HG02759 (cell line): Measurements from ENCODE around the gene MYO7B.

Source experiments
- ATAC-seq: cut with Tn5 transposase; IDR thresholded peaks from one replicate; pipeline ENCODE4 v1.9.1; 2021; ENCODE audit warnings: mild to moderate bottlenecking, moderate library complexity; ENCODE audit not compliant: unreplicated experiment

Gene MYO7B

DNA sequence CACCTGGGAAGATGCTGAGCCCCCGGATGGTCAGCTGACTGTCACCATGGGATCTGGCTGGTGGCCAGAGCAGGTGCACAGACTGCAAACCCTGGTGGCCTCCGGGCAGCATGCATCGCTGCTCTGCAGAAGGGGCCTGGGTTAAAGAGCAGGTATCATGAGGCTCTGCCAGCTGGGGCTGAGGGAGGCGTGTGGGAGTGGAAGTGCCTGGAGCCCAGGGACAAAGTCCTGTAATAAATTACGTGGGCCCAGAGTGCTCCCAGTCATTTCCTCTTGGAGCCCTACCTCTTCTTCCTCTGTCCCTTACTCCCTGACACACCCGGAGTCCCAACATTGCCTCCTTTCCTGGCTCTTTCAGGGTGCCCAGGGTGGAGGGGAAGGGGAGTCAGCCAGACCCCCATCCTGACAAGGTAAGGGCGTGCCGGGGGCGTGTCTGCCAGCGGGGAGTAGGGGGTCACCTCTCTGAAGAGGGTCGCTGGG, at the start of gene MYO7B:
TSS of gene MYO7B (plus strand) at position 262 of the 480 bp plus-strand sequence. CDS start 24,040 bp downstream, outside the sequence.
- ATAC-seq, result no peak

DNA sequence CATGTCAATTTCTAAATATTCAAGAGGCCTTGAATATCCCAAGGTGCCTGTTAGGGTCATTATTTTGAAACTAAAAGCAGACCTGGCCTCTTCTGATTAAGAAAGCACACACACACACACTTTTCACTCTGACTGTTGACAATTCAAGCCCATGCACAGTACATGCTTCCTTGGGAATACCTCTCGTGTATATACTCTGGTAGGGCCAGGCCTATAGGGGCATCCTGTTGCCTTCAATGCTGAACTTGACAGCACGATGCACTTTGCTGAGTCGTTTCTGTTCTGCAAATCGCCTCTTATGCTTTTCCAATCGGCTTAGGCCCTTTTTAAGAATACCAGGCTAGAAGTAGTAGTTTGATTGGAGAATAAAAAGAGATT, 49.8 kb upstream of the MYO7B start:
- ATAC-seq, result no peak

DNA sequence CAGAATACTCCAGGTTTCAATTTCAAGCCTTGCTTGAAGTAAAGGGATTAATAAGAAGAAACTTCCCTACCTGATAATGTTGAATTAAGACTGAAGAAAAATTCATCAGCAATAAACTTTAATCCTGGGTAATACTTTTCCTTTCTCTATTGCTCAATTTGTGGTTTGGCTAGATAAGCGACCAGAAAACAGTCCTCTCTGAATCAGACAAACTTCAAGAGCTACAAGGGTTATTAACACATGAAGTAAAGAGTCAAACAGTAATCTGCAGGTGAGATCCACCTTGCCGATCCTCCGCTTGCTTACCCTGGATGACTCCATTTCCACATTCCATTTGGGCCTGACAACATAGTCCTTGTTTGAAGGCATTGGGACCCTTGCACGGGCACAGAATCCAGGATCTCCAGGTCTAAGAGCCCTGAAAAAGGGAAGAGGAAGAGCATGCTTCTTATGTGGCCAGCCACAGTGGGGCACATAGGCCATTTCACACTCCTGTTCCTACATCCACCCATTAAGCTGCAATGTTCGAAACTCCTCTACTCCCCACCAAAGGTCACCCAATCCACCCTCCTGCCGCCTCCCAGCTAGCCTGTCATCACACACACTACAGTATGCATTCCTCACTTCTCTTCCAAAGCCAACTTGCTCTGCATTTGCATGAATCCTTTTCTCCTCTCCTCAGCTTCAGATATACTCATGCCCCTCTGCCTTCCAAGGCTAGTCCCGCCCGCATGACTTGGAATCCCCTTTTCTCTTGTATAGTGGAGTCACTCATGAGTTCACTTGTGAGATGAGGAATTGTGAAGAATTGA, 49.0 kb upstream of the MYO7B start:
- no peak for ATAC-seq

DNA sequence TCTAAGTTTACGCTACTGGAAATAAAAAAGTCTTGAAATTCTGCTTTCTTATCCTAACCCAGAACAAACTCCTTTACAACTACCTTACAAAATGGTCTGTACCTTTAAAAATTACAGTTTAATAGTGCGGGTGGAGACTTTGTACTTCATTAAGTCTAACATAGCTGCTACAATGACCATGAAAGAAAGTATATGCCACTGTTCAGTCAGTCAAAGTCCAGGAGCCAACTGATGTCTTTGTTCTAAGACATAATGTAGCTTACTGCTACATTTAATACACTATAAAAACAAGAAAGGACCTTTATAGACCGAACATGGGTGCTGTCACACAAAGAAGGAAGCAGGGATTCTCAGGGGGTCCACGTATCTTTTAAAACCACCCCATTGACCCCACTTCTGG, 45.2 kb upstream of the MYO7B start:
- ATAC-seq, result no peak

DNA sequence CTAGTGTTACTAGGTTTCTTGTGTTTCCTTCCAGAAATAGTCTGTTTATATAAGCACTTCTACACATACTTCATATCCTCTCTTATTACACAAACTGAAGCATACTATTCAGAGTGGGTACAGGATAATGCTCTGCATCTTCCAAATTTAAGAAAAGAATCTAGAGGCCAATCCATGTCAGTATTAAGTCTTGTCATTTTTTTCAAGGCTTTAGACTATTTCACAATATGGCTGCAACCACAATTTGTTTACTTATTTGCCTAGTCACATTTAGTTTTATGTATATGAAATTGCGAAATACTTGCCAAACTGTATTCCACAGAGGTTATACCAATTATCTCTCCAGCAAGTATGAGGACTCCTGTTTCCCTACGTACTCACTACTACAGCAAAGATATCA, 37.1 kb upstream of the MYO7B start:
- ATAC-seq, result no peak

DNA sequence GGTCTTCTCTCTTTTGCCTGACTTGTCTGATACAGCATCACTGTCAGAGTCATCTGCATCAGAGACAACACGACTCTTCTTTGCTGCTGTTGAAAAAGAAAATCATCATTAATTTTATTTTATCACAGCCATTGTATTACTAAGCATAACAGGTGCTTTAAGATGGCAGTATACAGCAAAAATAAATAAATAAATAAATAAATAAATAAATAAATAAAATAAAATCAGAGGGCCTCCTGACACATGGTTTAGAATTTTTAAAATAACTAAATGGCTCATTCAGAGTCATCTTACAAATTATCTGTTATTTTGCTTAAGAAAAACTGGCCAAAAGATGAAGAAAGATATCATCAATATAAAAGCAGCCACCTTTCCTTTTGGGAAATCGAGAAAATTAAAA, 32.0 kb upstream of the MYO7B start:
- no peak for ATAC-seq

DNA sequence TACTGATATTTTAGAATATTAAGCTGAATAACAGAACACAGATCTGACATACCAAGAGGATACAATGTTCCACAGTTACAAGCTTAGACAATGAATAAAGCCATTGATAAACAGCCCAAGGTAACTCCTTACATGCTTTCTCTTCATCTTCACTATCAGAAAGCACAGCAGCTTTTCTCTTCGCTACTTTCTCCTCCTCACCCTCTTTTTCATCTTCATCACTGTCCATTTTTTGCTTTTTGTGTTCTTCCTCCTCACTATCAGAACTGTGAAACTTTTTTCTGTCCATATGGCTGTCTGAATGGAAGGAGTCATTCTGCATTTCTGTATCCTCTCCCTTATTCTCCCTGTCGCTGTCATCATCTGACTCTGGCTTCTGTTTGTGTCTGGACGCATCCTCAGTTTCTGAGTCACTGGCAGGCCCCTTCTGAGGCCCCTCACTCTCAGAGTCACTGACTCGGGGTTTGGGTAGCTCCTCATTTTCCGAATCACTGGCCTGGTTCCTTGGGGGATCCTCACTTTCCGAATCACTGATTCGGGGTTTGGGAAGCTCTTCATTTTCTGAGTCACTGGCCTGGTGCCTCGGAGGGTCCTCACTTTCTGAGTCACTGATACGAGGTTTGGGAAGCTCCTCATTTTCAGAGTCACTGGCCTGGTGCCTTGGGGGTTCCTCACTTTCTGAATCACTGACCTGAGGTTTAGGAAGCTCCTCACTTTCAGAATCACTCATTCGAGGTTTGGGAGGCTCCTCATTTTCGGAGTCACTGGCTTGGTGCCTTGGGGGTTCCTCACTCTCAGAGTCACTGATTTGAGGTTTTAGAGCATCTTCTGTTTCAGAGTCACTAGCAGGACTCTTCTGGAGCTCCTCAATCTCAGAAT, 30.7 kb upstream of the MYO7B start:
- ATAC-seq, result no peak

DNA sequence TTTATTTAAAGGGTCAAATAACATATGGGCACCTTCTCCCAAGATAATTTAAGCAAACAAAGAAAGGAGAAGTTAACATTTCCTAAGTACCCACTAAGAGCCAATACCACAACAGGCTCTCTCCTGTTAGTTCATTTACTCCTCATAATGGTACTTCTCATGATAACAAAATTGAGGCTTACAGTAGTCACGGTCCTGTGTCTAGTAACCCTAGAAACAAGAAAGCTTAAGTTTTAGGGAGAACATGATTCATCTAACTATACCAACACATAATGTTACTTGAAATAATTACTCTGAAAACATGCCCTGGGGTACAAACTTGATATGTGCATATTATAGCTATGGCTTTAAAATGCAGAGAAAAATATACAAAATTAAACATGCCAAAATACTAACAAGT, 29.0 kb upstream of the MYO7B start:
- no peak for ATAC-seq

DNA sequence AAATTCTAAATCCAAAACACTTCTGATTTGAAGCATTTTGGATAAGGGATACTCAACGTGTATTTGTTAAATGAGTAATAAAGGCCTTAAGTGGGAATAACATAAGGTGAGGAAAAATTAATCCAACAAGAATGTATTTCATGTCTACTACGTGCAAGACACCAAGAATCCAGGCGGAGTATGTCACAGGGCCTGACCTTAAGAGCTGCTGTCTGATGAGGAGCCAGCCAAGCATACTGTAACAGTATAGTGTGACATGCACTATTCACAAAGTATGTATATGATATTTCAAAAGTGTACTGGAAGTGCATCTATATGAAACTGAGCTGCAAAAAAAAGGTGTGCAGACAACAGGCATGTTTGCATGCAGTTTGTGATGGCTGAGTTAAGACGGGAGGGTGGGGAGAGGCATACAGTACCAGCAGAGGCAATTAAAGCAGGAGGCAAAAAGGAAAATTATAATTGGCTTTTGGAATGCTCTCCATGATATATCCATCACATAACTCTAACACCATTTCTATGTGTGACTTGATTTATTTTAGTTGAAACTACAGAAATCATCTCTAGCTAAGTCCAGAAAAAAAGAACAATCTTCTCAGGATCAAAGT, 27.4 kb upstream of the MYO7B start:
- no peak for ATAC-seq

DNA sequence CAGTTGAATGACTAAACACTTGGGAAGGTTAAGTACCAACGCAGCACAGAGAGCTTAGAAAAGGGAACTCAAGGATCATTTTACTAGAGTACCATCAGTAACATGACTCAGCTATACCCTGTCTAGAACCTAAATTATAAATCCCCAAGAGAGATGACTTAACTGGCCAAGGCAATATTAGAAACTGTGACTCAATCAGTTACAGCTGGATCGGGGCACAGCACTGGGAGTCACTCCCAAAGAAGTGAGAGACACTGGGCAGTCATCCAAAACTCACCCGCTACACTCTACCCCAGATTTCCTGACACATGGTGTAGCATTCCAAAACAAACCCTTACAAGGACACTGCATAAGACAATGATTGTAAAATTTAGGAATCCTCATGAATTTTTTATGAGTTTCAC, 26.9 kb upstream of the MYO7B start:
- no peak for ATAC-seq

DNA sequence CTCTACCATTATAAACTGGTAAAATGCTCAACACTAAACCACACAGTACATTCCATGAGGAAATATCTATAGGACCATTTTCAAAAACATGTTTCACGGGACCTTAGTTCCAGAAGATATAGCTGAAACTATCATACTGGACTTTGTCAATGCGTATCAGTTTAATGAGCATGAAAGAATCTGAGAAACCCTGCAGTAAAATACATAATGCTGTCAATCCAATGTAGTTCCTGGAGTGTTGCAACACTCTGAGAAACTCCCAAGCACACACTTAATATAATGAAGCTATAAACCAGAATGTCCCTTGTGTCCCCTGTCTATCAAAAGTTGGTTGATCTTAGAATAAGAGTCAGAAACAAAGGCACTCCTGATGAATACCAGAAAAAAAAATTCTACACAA, 25.4 kb upstream of the MYO7B start:
- no peak for ATAC-seq

DNA sequence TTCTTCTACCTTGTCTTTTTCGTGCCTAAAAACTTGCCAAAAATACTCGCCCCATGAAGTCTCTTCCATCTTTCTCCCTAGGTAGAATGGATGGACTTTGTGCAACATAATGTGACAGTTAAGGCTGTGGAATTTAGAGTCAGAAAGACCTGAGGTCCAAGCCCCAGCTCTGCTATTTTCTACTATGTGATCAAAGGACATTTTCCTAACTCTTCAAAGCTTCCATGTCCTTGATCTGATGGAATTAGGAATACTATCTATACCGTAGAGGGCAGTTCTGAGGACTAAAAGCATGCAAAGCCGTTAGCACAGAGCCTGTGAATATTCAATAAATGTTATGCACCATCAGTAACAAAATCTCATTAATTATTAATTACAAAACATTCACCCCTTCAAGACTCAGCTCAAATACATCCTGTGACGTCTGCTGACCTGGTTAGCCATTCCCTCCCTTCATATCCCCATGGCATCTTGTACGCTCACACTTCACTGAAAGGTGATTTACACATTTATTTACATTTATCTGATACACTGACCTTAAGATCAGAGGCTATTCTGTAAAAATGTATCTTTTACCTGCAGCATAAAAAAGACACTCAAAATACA, 24.3 kb upstream of the MYO7B start:
- ATAC-seq, result no peak

DNA sequence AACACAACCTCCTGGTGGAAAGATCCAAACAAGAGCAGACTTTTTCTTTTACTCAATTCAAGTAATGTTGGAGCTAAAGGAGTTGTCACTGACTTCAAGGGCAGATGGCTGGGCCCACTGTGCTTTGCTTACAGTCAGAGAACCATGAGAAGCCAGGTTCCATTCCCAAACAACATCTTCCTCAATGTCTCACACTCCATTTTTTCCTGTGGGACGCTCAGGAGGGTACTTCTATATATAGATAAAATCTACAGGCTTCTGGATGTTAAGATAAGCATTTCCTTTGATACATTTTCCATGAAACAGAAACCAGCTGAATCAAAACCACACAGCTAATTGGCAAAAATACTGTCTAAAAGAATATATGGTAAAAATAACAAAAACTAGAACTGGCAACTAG, 23.6 kb upstream of the MYO7B start:
- ATAC-seq, result no peak

DNA sequence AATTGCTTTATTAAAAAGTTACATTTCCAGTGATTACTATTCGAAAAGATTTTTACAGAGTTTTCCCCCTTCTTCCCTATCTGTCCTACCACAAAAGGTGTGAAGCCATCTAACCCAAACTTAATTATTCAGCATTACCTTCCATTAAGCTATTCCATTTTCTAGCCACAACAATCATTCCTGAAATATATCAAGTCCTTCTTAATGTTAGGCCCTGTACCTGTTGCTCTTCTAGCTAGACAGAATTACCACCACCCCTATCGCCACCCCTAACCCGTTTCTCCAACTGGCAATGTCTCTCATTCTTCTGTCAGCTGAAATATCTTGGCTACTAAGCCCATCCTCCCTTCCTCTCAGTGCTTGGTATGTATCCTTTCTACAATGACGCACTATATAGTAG, 23.1 kb upstream of the MYO7B start:
- no peak for ATAC-seq

DNA sequence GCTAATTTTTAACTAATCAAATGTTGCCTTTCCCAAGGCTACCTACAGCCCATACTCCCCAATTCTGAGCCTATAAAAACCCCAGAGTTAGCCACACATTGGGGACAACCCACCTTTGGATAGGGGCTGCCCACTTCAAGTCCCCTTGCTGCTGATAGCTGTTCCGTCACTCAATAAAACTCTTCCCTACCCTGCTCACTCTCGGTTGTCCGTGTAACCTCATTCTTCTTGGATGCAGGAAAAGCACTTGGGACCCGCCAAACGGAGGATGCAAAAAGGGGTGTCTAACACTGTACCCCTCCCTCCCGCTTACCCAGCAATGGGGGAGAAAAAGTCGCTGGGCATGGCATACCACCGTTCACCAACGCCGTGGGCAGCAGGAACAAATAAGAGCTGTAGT, 21.4 kb upstream of the MYO7B start:
- ATAC-seq, result no peak

DNA sequence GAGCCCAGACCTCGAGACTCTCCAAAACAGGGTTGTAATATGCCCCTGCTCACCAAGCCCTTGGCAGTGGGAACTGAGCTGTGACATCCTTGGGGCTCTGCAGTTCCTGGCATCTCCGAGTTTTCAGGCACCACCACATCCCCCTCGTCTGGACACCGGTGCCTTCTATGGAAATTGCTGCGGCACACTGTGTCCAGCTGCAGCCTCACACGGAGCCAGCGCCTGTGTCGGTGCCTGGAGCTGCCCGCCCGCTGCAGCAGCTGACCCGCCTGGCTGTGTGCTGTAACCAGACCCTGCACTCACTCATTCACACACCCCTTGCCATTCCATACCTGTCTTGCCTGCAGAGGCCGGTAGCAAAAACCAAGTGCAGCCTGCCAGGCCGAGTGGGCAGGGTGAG, 21.0 kb upstream of the MYO7B start:
- no peak for ATAC-seq

DNA sequence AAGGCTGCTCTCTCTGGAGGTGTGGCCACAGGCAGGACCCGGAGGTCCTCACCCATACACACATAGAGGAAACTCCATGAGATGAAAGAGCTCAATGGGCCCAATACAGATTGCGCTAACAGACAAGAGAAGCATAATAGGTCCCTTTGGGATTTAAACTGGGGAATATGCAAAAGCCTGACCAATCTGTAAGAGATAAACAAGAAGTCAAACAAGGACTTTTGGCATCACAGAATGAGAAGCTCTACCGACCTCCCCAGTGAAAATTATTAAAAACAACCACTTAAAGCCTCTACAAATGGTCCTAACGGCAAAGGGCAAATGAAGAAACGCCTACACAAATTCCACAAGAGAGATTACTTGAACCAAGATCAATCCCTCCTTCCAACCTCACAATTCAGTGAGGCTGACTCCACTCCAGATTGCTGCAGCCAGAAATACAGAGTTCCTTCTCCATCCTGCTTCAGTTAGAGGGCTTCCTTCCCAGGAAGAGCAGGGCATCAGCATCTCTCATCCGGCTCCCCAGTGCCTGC, 20.0 kb upstream of the MYO7B start:
- ATAC-seq, result no peak

DNA sequence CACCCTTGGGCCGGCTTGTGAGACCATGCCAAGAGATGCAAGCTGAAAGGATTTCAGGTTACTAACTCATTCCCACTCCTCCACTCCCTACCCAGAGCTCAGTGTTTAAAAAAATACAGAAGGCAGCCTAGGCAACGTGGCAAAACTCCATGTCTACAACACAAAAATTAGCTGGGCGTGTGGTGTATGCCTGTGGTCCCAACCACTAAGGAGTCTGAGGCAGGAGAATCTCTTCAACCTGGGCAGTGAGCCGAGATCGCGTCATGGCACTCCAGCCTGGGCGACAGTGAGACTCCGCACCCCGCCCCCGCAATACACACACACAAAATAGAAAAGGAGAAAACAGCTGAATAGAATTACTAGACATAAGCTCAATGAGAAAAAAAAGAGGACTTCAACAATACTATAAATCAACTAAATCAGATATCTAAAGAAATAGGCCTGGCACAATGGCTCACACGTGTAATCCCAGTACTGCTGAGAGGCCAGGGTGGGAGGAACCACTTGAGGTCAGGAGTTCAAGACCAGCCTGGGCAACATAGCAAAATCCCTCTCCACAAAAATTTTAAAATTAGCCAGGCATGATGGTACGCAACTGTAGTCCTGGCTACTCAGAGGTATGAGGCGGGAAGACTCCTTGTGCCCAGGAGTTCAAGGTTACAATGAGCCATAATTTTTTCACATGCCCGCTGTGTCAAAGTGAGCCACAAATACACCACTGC, 19.3 kb upstream of the MYO7B start:
- no peak for ATAC-seq

DNA sequence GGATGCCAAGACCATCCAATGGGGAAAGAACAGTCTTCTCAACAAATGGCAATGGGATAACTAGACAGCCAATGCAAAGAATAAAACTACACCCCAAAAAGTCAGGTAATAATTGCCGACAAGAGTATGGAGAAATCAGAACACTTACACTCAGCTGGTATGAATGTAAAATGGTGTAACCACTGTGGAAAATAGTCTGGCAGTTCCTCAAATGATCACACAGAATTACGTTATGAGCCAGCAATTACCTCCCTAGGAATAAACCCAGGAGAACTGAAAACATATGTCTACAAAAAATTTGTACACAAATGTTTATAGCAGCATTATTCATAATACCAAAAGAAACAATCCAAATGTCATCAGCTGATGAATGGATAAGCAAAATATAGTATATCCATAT, 18.0 kb upstream of the MYO7B start:
- ATAC-seq, result no peak

DNA sequence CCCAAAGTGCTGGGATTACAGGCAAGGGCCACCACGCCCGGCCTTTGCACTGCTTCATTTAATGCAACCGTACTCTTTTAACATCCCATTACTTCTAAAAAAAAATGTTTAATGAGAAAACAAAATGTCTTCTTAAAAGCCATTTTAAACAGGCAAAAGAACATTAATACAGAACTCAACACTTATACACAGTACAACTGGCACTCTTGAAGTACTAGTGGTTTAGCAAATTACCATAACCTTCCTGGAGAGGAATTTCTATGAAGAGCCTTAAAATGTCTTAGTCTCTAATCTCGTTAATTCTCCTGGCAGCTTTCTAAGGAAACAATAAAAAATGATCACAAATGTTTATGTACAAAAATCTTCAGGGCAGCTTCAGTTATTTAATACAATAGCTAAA, 15.1 kb upstream of the MYO7B start:
- no peak for ATAC-seq
